GM19025 (cell line): ENCODE results near the gene IGFBP1.

Source experiments
- ATAC-seq: cut with Tn5 transposase; IDR thresholded peaks from one replicate; pipeline ENCODE4 v1.9.1; 2021; ENCODE audit warnings: mild to moderate bottlenecking, low read depth, moderate library complexity; ENCODE audit not compliant: unreplicated experiment

The IGFBP1 gene

DNA sequence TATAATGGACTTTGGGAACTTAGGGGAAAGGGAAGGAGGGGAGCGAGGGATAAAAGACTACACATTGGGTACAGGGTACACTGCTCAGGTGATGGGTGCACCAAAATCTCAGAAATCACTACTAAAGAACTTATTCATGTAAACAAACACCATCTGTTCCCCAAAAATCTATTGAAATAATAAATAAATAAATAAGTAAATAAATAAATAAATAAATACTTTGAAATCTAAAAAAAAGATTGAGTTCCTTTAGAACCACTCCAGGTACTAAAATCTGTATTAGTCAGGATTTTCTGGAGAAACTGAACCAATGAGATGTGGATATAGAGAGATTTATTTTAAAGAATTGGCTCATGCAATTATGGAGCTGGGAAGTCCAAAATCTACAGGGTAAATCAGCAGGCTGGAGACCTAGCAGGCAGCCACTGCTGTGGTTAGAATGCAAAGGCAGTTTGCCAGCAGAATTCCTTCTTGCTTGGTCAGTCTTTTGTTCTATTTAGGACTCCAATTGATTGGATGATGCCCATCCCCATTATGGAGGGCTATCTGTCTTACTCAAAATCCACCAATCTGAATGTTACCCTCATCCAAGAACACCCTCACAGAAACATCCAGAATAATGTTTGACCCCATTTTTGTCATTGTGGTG is 8.9 kb downstream of the IGFBP1 start:
- no peak for ATAC-seq

DNA sequence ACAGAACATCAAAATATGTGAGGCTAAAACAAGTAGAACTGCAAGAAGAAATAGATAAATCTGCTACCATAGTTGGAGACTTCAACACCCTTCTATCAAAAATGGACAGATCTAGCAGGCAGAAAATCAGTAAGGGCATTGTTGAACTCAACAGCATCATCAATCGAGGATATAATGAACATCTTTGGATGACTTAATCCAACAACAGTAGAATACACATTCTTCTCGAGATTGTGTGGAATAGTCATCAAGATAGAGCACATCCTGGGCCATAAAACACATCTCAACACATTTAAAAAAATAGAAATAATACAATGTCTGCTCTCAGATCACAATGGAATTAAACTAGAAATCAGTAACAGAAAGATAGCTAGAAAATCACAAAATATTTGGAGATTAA is 9.9 kb downstream of the IGFBP1 start:
- no peak for ATAC-seq

- ATAC-seq, result no peak
Measured at GRCh38 chr7:45901566-45901965, 13.3 kb downstream of the IGFBP1 start.

- no peak for ATAC-seq
Measured at GRCh38 chr7:45902820-45903219, 14.5 kb downstream of the IGFBP1 start.

DNA sequence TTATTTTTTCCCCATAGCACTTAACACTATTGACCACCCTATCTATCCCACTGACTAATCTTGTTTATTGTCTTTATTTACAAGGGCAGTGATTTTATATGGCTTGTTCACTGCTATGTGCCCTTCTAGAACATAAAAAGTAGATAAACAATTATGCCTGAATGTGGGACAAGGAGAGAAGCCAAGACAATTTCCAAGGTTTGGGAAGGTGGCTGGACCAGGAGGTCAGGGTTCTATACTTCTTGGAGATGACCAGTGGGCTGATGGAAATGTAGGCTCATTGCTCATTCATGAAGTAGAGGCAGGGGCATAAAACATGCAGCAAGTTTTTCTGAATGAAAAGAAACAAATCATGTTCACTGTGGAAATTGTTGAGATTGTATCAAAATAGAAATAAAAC is 21.3 kb downstream of the IGFBP1 start:
- ATAC-seq, result no peak

DNA sequence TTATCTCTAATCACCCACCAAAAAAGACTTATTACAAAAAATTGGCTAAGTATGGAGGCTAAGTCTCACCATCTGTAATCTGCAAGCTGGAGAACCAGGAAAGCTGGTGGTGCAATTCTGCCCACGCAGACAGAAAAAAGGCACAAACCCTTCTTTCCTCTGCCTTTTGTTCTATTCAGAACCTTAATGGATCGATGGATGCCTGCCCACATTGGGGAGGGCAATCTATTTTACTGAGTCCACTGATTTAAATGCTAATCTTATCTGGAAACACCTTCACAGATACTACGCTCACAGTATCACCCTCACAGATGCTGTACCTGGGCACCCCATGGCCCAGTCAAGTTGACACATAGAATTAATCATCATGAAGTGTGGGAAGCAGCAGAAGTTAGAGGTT is 22.6 kb downstream of the IGFBP1 start:
- no peak for ATAC-seq

GRCh38 chr7:45911311-45911710 is 23.0 kb downstream of the IGFBP1 start:
- ATAC-seq, result no peak

- no peak for ATAC-seq
Measured at GRCh38 chr7:45912972-45913371, 24.7 kb downstream of the IGFBP1 start.

DNA sequence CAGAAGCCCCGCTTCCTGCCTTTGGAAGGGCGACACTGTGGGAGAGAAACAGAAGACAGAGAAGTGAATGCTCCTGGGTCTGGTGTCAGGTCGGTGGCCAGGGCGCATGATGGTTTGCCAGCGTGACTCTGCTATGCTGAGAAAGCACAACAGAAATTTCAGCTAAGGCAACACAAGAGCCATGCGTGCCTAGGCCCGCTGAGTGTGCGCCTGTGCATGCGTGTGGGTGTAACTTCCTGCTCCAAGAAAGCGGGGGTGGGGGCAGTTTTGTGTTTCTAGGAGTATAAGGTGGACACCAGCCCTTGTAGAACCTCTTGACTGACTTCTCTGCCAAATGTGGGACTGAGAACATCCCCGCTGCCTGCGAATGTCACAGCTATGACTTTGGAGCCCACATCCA is 26.6 kb downstream of the IGFBP1 start:
- no peak for ATAC-seq

- ATAC-seq, result no peak
Measured at GRCh38 chr7:45915606-45916005, 27.3 kb downstream of the IGFBP1 start.

DNA sequence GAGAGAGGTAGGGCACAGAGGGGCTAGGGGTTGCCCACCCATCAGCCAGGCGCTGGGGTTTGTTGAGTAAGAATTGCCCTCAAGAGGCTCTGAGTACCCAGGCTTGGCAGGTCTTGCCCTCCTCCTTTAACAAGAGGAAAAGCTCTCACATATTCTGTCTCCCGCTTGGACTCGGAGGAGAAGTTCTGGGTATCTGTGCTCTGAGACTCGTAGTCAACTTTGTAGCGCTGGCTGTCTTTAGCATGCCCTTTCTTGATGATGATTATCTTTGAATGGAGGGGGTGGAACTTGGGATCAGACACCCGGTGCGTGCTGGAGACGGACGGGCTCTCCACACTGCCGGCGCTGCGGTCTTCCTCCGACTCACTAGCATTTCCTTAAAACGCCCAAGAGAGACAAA is 28.8 kb downstream of the IGFBP1 start:
- no peak for ATAC-seq

DNA sequence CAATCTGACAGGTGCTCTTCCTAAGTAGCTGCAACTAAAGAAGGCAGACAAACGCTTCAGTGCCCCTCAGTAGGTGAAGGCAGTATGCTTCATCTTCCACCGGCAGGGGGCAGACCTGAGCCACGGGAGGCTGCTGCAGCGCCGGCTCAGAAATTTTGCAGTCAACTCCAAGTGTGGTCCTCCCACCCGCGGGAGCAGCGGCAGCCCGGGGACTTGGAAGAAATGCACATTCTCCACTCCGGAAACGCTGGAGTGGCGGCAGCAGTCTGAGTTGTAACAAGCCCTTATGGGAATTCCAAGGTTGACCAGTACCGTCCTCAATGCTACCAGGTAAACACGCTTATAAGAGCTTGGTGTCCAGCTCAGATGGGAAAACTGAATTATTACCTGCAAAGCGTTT is 29.4 kb downstream of the IGFBP1 start:
- ATAC-seq, result peak; percentile 50

GRCh38 chr7:45918556-45918955 is 30.3 kb downstream of the IGFBP1 start:
- ATAC-seq, result no peak

DNA sequence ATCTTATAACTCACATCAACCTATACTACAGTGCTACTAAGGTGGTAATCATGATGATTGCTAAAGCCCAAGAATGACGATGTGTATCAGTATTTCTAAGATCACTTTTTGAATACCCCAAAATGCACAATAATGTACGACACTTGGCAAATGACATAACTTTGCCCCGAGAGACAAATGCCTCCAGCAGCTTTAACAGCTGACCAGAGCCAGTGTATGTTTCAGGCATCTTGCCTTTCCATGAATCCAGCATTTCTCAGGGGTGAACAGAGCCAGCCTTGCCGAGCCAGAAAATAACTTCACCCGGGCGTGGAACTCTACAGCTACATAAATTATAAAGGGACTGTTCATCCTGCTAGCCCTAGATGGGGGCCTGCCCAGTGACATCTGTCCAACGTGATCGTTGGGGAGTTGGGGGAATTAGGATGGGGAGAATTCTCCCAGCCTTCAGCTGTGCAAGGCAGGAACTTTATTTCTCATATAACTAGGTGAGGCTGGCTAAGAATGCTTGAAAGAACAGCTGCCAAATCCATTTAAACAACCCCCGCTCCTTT is 31.0 kb downstream of the IGFBP1 start:
- ATAC-seq, result no peak

DNA sequence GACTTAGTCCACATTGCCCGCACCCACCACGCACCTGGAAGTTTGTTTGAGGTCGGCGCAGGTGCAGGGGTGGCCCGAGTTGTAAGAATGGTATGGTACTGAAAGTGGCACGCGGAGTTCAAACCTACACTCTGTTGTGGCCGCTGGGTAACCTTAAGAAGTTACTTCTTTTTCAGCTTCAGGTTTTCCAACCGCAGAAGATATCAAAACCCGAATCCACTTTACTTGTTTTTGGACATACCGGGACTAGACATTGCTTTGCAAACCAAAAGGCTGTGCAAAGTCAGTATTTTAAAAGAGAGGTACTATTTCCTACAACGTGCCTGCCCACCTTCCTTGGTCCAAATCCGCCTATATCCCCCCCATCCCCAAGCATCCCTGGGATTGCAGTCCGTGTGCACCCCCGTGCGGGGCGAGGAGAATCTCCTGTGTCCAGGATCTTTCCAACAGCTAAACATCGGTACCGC is 31.7 kb downstream of the IGFBP1 start:
- ATAC-seq, result no peak

DNA sequence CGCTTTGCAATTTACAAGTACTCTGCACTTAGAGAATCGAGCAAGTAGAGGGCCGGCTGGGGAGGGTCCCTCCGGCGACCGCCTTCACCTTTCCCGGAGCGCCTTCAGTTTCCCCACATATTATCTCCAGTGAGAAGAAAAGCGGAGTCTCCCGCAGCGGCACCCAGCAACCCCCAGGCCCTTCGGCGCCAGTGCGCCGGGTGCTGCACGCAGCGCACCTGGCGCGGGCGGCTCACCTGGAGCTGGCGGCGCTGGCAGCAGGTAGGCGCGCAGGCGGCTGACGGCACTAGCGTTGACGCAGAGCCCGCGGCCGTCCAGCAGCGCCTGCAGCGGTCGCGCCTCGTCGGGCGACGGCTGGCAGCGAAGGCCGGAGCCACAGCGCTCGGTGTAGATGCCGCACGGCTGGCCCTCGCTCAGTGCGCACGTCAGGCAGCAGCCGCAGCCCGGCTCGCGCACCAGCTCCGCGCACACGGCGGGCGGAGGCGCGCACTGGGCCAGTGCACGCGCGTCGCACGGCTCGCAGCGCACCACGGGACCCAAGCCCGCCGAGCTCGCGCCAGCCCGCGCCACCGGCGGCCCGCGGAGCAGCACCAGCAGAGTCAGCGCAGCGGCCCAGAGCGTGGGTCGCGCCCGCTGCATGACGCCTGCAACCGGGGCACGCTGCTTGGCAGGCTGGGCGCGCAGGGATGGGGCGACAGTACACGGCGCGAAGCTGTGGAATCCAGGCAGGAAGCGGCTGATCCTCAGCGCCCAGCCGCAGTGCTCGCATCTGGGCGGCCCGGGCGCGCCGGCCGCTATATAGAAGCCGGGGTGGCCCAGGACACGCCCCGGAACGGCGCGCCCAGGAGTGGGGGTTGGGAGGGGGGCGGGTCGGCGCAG is 32.5 kb downstream of the IGFBP1 start, which contains the start of gene IGFBP3:
Gene IGFBP3 (minus strand): TSS at position 771 of the 879 bp plus-strand sequence. CDS start 132 bp downstream, at position 639.
- no peak for ATAC-seq

DNA sequence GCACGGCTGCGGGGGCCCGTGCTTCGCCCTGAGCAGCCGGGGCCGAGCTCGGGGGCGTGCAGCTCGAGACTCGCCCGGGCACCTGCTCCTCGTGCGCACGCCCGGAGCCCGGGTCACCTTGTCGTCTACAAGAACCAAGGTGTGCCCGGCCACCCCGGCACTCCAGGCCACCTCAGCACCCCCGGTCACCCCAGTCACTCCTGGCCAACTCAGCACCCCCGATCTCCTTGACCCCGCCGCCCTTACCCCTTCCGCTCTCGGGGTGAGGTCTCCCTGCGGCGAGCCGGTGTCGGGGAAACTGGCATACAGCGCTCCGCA is 33.1 kb downstream of the IGFBP1 start:
- ATAC-seq, result no peak

DNA sequence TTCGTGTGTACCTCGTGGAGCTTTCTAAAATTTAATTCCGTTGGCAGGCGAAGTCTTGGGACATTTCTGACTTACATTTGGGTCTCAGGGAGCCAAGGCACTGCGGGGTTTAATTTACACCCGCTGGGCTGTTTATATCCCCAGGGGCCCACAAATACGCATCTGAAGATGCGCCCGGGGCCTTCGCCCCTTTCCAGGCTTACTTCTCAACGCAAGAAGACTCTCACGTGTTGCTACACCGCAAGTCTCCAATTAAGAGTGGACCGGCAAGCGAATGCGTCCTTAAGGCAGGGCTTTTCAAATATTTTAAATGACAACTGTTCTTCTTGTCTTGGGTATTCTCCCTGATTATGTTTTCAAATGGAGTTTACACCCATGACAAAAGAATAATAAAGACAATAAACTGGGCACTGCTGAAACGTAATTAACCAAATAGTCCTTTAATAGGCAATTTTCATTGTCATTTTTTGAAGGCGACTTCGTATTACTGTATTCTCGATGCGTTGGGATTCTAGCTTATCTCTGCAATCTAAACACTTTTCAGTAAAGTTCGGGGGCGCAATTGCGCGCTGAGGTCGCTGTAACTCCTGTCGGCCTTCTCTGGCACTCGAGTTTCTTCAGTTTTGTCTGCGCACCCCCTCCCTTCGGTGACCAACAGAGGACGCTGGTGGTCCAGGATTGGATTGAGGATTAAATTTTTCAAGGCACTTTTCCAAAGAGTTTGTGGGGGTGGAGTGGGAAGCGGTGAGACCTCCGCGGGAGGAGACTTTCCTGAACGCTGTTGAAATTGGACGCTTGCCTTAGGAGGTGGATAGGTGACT is 33.6 kb downstream of the IGFBP1 start:
- no peak for ATAC-seq

DNA sequence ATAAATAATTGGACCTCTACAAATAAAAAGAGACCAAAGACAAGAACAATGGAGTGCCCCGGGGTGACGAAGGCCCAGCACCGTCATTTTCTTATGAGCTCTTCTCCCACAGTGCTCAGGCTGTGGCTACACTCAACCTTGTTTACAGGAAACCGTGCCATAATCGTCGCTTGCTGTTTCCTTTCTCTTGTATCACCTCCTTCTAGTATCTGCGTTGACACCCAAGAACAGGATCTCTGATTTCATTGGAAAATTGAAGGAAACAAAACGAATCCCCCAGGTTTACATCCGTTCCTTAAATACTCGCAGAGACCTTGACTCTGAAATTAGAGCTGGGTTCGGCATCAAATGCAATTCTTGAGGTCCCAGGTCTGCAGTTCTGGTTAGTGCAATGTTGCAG is 34.5 kb downstream of the IGFBP1 start:
- ATAC-seq, result no peak

DNA sequence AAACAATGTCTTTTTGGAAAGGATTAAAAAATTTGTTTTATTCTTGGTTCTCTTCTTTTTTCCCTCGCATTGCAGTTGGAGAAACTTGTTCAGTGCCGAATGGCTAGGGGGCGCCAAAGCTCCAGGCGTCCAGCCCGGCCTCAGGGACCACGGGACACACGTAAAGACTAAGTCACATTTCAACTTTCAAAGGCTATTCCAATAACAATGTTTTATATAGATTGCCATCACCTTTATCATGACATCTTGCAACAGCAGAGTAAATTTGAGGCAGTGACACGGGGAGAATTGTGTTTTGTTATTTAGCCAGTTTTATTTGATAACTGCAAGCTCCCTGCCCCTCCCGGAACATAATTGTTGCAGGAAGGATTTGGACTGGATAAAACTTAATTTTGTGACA is 35.0 kb downstream of the IGFBP1 start:
- no peak for ATAC-seq

- ATAC-seq, result no peak
Measured at GRCh38 chr7:45923818-45924217, 35.5 kb downstream of the IGFBP1 start.
